CD4-positive, alpha-beta T cell (primary cell): ENCODE data around the gene RGMA. TPM values are rescaled to one million over a fixed set of nuclear protein-coding genes. Genes with fewer than 3 reads are reported as not detected.

Source experiments
- ATAC-seq: fragments of 200-7000 bp; cut with Tn5 transposase; one replicate; pipeline ENCODE4 v1.10.0; 2022; ENCODE audit warnings: mild to moderate bottlenecking; ENCODE audit not compliant: poor library complexity
- CTCF ChIA-PET: fragments of 350-600 bp; sonication (Branson Sonifier 250); formaldehyde crosslinking; loops from one replicate; lab custom pipeline; 2021; ENCODE audit warnings: antibody characterized with exemption, inconsistent platforms; lab: Charles Lee
- POLR2A ChIA-PET: fragments of 350-600 bp; sonication (Branson Sonifier 250); formaldehyde crosslinking; loops from one replicate; lab custom pipeline; 2021; ENCODE audit warnings: antibody characterized with exemption, inconsistent platforms; lab: Charles Lee
- DNase-seq, 14 experiments: peaks; one replicate each; pipeline ENCODE4 v3.0.0-alpha.2; 2013 to 2020; ENCODE audit warnings: mixed read lengths in 2 of 14
- H3K27ac ChIP-seq, 2 donors: one replicate each; pipeline versions ENCODE4 v1.5.1 to v1.7.0; 2013; ENCODE audit warnings: low read length in 2 of 2, low read depth in 1 of 2, mild to moderate bottlenecking in 1 of 2
- H3K27me3 ChIP-seq, 2 experiments: 1 replicate in 1 of 2; 2 replicates in 1 of 2; pipeline versions ENCODE4 v1.6.1 to v1.7.0; 2013; ENCODE audit warnings: low read length in 2 of 2, control low read depth in 1 of 2, mild to moderate bottlenecking in 1 of 2, moderate library complexity in 1 of 2; ENCODE audit not compliant: insufficient read depth in 2 of 2, control insufficient read depth in 1 of 2
- H3K36me3 ChIP-seq: one replicate; pipeline ENCODE4 v1.6.1; 2013; ENCODE audit warnings: low read length, control low read depth; ENCODE audit not compliant: insufficient read depth
- H3K4me1 ChIP-seq: one replicate; pipeline ENCODE4 v1.6.1; 2013; ENCODE audit warnings: low read length, control low read depth; ENCODE audit not compliant: insufficient read depth
- H3K4me3 ChIP-seq: one replicate; pipeline ENCODE4 v1.5.1; 2013; ENCODE audit warnings: mild to moderate bottlenecking, low read length, moderate library complexity
- H3K9me3 ChIP-seq, 2 experiments: 1 replicate in 1 of 2; 2 replicates in 1 of 2; pipeline versions ENCODE4 v1.6.1 to v1.7.0; 2013; ENCODE audit warnings: low read length in 2 of 2, mild to moderate bottlenecking in 2 of 2, control low read depth in 1 of 2, moderate library complexity in 1 of 2; ENCODE audit not compliant: control insufficient read depth in 1 of 2, insufficient read depth in 1 of 2
- H3K27ac Mint-ChIP-seq: one replicate; pipeline ENCODE4 v1.8.0; 2020; ENCODE audit warnings: mixed read lengths
- H3K27me3 Mint-ChIP-seq: one replicate; pipeline ENCODE4 v1.8.0; 2021; ENCODE audit warnings: mixed read lengths
- H3K36me3 Mint-ChIP-seq: one replicate; pipeline ENCODE4 v1.8.0; 2021; ENCODE audit warnings: low read depth, mixed read lengths
- H3K4me1 Mint-ChIP-seq: one replicate; pipeline ENCODE4 v1.8.0; 2021; ENCODE audit warnings: low read depth, mixed read lengths
- H3K4me3 Mint-ChIP-seq: one replicate; pipeline ENCODE4 v1.8.0; 2020; ENCODE audit warnings: mild to moderate bottlenecking, mixed read lengths
- H3K9me3 Mint-ChIP-seq: one replicate; pipeline ENCODE4 v1.8.0; 2020; ENCODE audit warnings: mixed read lengths
- CTCF ChIP-seq: fragments of 200-600 bp; IDR thresholded peaks from one replicate; pipeline ENCODE4 v1.8.0; 2022; ENCODE audit warnings: antibody characterized with exemption, mild to moderate bottlenecking
- intact Hi-C, 2 experiments: fragments of 100-400 bp; cut with DNase I in 1 of 2; cut with micrococcal nuclease in 1 of 2; formaldehyde crosslinking; loops; one replicate each; pipeline versions ENCODE4 v1.15.1 to v1.9.0; 2023 to 2025; cut with DNase I, micrococcal nuclease
- total RNA-seq, 174 experiments: library from RNA in 2 of 174; stranded (reverse) in 2 of 174; gene quantifications; one replicate each; pipeline ENCODE4 v1.2.3 and lab custom pipeline; 2021 to 2026

The RGMA gene
- total RNA-seq, 2 experiments from 2014 or later, result not detected

- Mint-ChIP-seq H3K4me3 (no peak overlapping the region), H3K27ac (no peak overlapping the region), H3K4me1 (no peaks in the 10 kb centered on the region), H3K9me3 (no peaks in the 10 kb centered on the region), H3K27me3 (peaks cover 69% of the 10 kb centered on the region), H3K36me3 (no peaks in the 10 kb centered on the region)
- H3K4me1 ChIP-seq, result no peaks in the 10 kb centered on the region
- POLR2A ChIA-PET, result interaction anchor here (0.6 kb wide), 1 partner anchor 353 kb away, joined by 3 read pairs; no protein-coding TSS in a partner anchor
- CTCF ChIA-PET, result no interaction called here
- peaks cover 22 to 41% of the 10 kb centered on the region in 2 experiments for H3K27me3 ChIP-seq
- intact Hi-C loops, result no loop called here
- DNase-seq (no peak), ATAC-seq (no peak)
- peaks cover 0 to 6% of the 10 kb centered on the region in 2 experiments for H3K9me3 ChIP-seq
- H3K27ac ChIP-seq, result no peak overlapping the region
- H3K4me3 ChIP-seq, result no peak overlapping the region
- no peak for TF ChIP-seq CTCF
- no peaks in the 10 kb centered on the region for H3K36me3 ChIP-seq
Observed at GRCh38 chr15:93109336-93110102, 20.5 kb upstream of the RGMA start.

GRCh38 chr15:93107646-93108045 is 18.6 kb upstream of the RGMA start:
- ChIA-PET POLR2A (no interaction called here), CTCF (no interaction called here)
- Mint-ChIP-seq H3K9me3 (peaks cover 2% of the 10 kb centered on the region), H3K36me3 (no peaks in the 10 kb centered on the region), H3K27me3 (peaks cover 74% of the 10 kb centered on the region), H3K27ac (no peak overlapping the region), H3K4me3 (no peak overlapping the region), H3K4me1 (no peaks in the 10 kb centered on the region)
- intact Hi-C loops, result no loop called here
- DNase-seq, result no peak
- no peak for TF ChIP-seq CTCF
- Histone ChIP-seq H3K9me3 (peaks cover 0 to 6% of the 10 kb centered on the region in 2 experiments), H3K36me3 (no peaks in the 10 kb centered on the region), H3K4me1 (no peaks in the 10 kb centered on the region), H3K4me3 (no peak overlapping the region), H3K27ac (no peak overlapping the region), H3K27me3 (peaks cover 22 to 38% of the 10 kb centered on the region in 2 experiments)
- ATAC-seq, result no peak

- H3K27me3 ChIP-seq, result peaks cover 21 to 30% of the 10 kb centered on the region in 2 experiments
- Mint-ChIP-seq H3K36me3 (no peaks in the 10 kb centered on the region), H3K9me3 (peaks cover 2% of the 10 kb centered on the region), H3K4me1 (no peaks in the 10 kb centered on the region), H3K4me3 (no peak overlapping the region), H3K27me3 (peaks cover 66% of the 10 kb centered on the region), H3K27ac (no peak overlapping the region)
- intact Hi-C loops, result no loop called here
- H3K9me3 ChIP-seq, result peaks cover 0 to 6% of the 10 kb centered on the region in 2 experiments
- DNase-seq (no peak), ATAC-seq (no peak)
- POLR2A ChIA-PET, result no interaction called here
- CTCF ChIA-PET, result no interaction called here
- TF ChIP-seq CTCF, result no peak
- no peaks in the 10 kb centered on the region for H3K4me1 ChIP-seq
- H3K36me3 ChIP-seq, result no peaks in the 10 kb centered on the region
- H3K4me3 ChIP-seq, result no peak overlapping the region
- H3K27ac ChIP-seq, result no peak overlapping the region
Observed at GRCh38 chr15:93105485-93105884, 16.5 kb upstream of the RGMA start.
